Progenitor cell of endocrine pancreas (in vitro differentiated cells): ENCODE measurements around the gene AMMECR1. TPM values are rescaled to one million over a fixed set of nuclear protein-coding genes. Genes with fewer than 3 reads are reported as not detected.

Experiments used
- DNase-seq: peaks from one replicate; pipeline ENCODE4 v3.0.0; 2021; ENCODE audit warnings: low spot score; ENCODE audit not compliant: unreplicated experiment
- H3K27ac Mint-ChIP-seq: 2 replicates; pipeline ENCODE4 v1.8.0; 2021; ENCODE audit warnings: mild to moderate bottlenecking, moderate library complexity, mixed read lengths
- H3K27me3 Mint-ChIP-seq: 2 replicates; pipeline ENCODE4 v1.8.0; 2021; ENCODE audit warnings: mixed read lengths
- H3K36me3 Mint-ChIP-seq: 2 replicates; pipeline ENCODE4 v1.8.0; 2022; ENCODE audit warnings: mixed read lengths; ENCODE audit not compliant: insufficient read depth
- H3K4me1 Mint-ChIP-seq: 2 replicates; pipeline ENCODE4 v1.8.0; 2021; ENCODE audit warnings: low read depth, mixed read lengths
- H3K4me3 Mint-ChIP-seq: 2 replicates; pipeline ENCODE4 v1.8.0; 2021; ENCODE audit warnings: low read depth, mild to moderate bottlenecking, moderate library complexity, mixed read lengths
- H3K9me3 Mint-ChIP-seq: 2 replicates; pipeline ENCODE4 v1.8.0; 2021; ENCODE audit warnings: low read depth, mixed read lengths
- CTCF ChIP-seq: fragments of 200-600 bp; sonication (generic); IDR thresholded peaks from one replicate; pipeline ENCODE4 v1.5.0; 2021; ENCODE audit warnings: antibody characterized with exemption, mild to moderate bottlenecking; ENCODE audit not compliant: unreplicated experiment
- total RNA-seq: library from RNA; stranded (reverse); gene quantifications from 2 replicates; pipeline ENCODE4 v1.2.1, GENCODE V29; 2021

Gene AMMECR1
- total RNA-seq, 1 donor from 2014 or later, result 27.8 TPM

- H3K4me1 Mint-ChIP-seq, result peaks cover 11% of the 10 kb centered on the region
- peaks cover 1% of the 10 kb centered on the region for H3K36me3 Mint-ChIP-seq
- H3K27ac Mint-ChIP-seq, result no peak overlapping the region
- no peak for TF ChIP-seq CTCF
- no peaks in the 10 kb centered on the region for H3K27me3 Mint-ChIP-seq
- no peak overlapping the region for H3K4me3 Mint-ChIP-seq
- no peaks in the 10 kb centered on the region for H3K9me3 Mint-ChIP-seq
- DNase-seq, result no peak
Observed at GRCh38 chrX:110286106-110286505, 31.8 kb downstream of the AMMECR1 start.

GRCh38 chrX:110284159-110284558, 33.7 kb downstream of the AMMECR1 start:
- Mint-ChIP-seq H3K27me3 (no peaks in the 10 kb centered on the region), H3K4me3 (no peak overlapping the region), H3K27ac (no peak overlapping the region), H3K4me1 (peaks cover 10% of the 10 kb centered on the region), H3K36me3 (peaks cover 1% of the 10 kb centered on the region), H3K9me3 (no peaks in the 10 kb centered on the region)
- no peak for TF ChIP-seq CTCF
- DNase-seq, result no peak

GRCh38 chrX:110282922-110283321, 35.0 kb downstream of the AMMECR1 start:
- no peak for DNase-seq
- Mint-ChIP-seq H3K27me3 (no peaks in the 10 kb centered on the region), H3K27ac (no peak overlapping the region), H3K4me3 (no peak overlapping the region), H3K36me3 (peaks cover 1% of the 10 kb centered on the region), H3K4me1 (peaks cover 21% of the 10 kb centered on the region), H3K9me3 (no peaks in the 10 kb centered on the region)
- no peak for TF ChIP-seq CTCF

GRCh38 chrX:110281377-110281776, 36.5 kb downstream of the AMMECR1 start:
- Mint-ChIP-seq H3K4me3 (no peak overlapping the region), H3K27ac (peak overlapping the region; percentile 2), H3K4me1 (peaks cover 23% of the 10 kb centered on the region), H3K9me3 (no peaks in the 10 kb centered on the region), H3K36me3 (no peaks in the 10 kb centered on the region), H3K27me3 (no peaks in the 10 kb centered on the region)
- DNase-seq, result no peak
- no peak for TF ChIP-seq CTCF

- peaks cover 23% of the 10 kb centered on the region for H3K4me1 Mint-ChIP-seq
- no peak overlapping the region for H3K4me3 Mint-ChIP-seq
- no peak for TF ChIP-seq CTCF
- peaks cover 2% of the 10 kb centered on the region for H3K36me3 Mint-ChIP-seq
- H3K27me3 Mint-ChIP-seq, result no peaks in the 10 kb centered on the region
- peak overlapping the region; percentile 2 for H3K27ac Mint-ChIP-seq
- H3K9me3 Mint-ChIP-seq, result peaks cover 3% of the 10 kb centered on the region
- no peak for DNase-seq
Observed at GRCh38 chrX:110280954-110281353, 36.9 kb downstream of the AMMECR1 start.
